AG20443 (cell line): ENCODE results near the gene ARHGAP15.

Experiments used
- DNase-seq: peaks from one replicate; pipeline ENCODE4 v3.0.0; 2012; ENCODE audit warnings: low spot score, mixed read lengths

Gene ARHGAP15

GRCh38 chr2:143345887-143346787 lies 216.9 kb downstream of the ARHGAP15 start:
- DNase-seq = no peak

- no peak for DNase-seq
Observed at GRCh38 chr2:143347271-143347695, 218.1 kb downstream of the ARHGAP15 start.

- no peak for DNase-seq
Observed at GRCh38 chr2:143347901-143348414, 218.7 kb downstream of the ARHGAP15 start.

GRCh38 chr2:143354050-143354750 lies 225.0 kb downstream of the ARHGAP15 start:
- no peak for DNase-seq

- DNase-seq = no peak
Observed at GRCh38 chr2:143355870-143356269, 226.7 kb downstream of the ARHGAP15 start.

- no peak for DNase-seq
Observed at GRCh38 chr2:143356336-143356735, 227.1 kb downstream of the ARHGAP15 start.

- DNase-seq = no peak
Observed at GRCh38 chr2:143356736-143357446, 227.7 kb downstream of the ARHGAP15 start.

- no peak for DNase-seq
Observed at GRCh38 chr2:143357966-143358365, 228.7 kb downstream of the ARHGAP15 start.

- DNase-seq = no peak
Observed at GRCh38 chr2:143361346-143361745, 232.1 kb downstream of the ARHGAP15 start.

- no peak for DNase-seq
Observed at GRCh38 chr2:143371616-143372015, 242.4 kb downstream of the ARHGAP15 start.

- no peak for DNase-seq
Observed at GRCh38 chr2:143375384-143375880, 246.2 kb downstream of the ARHGAP15 start.

- no peak for DNase-seq
Observed at GRCh38 chr2:143378996-143379395, 249.8 kb downstream of the ARHGAP15 start.

- DNase-seq = no peak
Observed at GRCh38 chr2:143379955-143380354, 250.7 kb downstream of the ARHGAP15 start.

- DNase-seq = no peak
Observed at GRCh38 chr2:143382573-143382972, 253.4 kb downstream of the ARHGAP15 start.

- DNase-seq = no peak
Observed at GRCh38 chr2:143383016-143383415, 253.8 kb downstream of the ARHGAP15 start.

- DNase-seq = no peak
Observed at GRCh38 chr2:143384111-143384510, 254.9 kb downstream of the ARHGAP15 start.

- no peak for DNase-seq
Observed at GRCh38 chr2:143390171-143390570, 261.0 kb downstream of the ARHGAP15 start.

- no peak for DNase-seq
Observed at GRCh38 chr2:143392358-143392757, 263.1 kb downstream of the ARHGAP15 start.

GRCh38 chr2:143394062-143394461 lies 264.8 kb downstream of the ARHGAP15 start:
- no peak for DNase-seq

GRCh38 chr2:143397884-143398614 lies 268.8 kb downstream of the ARHGAP15 start:
- peak; percentile 26 for DNase-seq

GRCh38 chr2:143398781-143399180 lies 269.6 kb downstream of the ARHGAP15 start:
- DNase-seq = no peak
